COLO668 (cell line): ENCODE measurements around the gene TACC2.
A peak's percentile ranks its signal among the peaks of the same experiment; 100 is the strongest.

Source experiments
- DNase-seq: peaks from one replicate; lab custom pipeline; 2025; ENCODE audit not compliant: unreplicated experiment; lab: John Stamatoyannopoulos, UW

The TACC2 gene

GRCh38 chr10:122162671-122163173, 173.8 kb downstream of the TACC2 start:
- peak; percentile 64 for DNase-seq

GRCh38 chr10:122163174-122164022, 174.4 kb downstream of the TACC2 start:
- DNase-seq: peak; percentile 80

GRCh38 chr10:122164023-122164601, 175.1 kb downstream of the TACC2 start:
- DNase-seq: peak; percentile 85

- peak; percentile 66 for DNase-seq
Observed at GRCh38 chr10:122164815-122165483, 176.0 kb downstream of the TACC2 start.

- DNase-seq: peak; percentile 69
Observed at GRCh38 chr10:122165484-122166276, 176.7 kb downstream of the TACC2 start.

- no peak for DNase-seq
Observed at GRCh38 chr10:122168101-122168500, 179.1 kb downstream of the TACC2 start.

GRCh38 chr10:122168598-122169394, 179.8 kb downstream of the TACC2 start:
- peak; percentile 14 for DNase-seq

- no peak for DNase-seq
Observed at GRCh38 chr10:122170802-122171201, 181.8 kb downstream of the TACC2 start.

DNA sequence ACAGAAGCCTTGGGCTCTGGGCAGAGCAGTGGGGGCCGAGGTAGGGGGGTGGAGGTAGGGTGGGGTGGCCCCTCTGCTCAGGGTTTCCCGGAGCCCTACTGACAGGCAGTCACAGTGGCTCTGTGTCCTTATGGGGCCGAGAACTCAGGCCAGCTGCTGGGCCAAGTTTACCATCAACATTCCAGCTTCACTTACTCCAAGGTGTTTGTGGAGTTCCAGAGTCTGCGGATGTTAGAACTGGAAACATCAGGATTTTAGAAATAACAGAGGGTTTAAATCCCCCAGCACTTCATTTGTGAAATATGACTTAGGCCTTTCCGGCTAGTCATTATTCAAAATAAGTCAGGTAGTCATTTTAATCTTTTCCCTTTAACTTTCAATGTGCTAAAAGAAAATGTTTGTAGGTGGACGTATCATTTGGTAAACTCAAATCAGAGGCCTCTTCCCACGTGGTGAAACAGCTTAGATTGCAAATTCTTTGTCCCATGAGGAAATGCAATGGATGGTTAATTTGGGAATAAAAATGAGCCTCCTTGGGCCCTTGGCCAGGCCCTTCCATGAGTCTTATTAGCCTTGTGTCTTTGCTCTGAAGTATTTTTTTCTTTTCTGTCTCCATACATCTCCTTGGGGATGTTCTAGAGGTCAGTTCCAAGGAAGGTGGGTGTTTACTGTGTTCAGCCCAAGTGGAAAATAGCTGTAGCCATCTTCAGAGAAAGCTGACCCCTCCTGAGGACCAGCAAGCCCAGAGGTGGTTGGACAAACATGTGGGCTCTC, 182.5 kb downstream of the TACC2 start:
- DNase-seq: no peak

DNA sequence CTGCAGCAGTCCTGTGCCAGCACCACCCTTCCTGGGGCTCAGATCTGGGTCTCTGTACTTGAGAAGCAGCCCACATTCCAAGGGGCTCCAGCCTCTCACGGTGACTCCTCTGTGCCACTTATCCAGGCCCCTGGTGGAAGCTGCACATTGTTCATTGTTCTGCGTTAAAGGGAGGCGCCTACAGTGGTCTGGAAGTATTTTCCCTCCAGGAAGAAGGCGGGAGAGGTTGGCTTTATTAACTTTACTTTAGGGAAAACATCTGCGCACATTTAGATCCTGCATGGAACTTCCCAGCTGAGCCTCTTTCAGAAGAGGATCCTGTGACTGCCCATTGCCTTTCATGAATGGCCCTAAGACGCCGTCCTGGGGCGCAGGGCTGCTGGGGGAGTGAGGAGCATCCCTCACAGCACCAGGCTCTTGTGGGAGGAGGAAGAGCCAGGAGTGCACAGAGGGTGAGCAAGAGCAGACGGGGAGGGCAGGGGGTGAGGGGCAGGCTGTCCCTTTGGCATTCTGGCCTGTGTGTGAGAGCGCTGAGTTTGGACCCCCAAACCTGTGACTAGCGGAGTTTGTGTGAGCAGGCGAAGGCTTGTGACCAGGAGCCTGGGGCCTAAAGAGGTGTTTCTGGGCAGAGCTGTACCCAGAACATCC, 183.5 kb downstream of the TACC2 start:
- no peak for DNase-seq

- DNase-seq: no peak
Observed at GRCh38 chr10:122173337-122173736, 184.4 kb downstream of the TACC2 start.

- no peak for DNase-seq
Observed at GRCh38 chr10:122173766-122174435, 184.9 kb downstream of the TACC2 start.

DNA sequence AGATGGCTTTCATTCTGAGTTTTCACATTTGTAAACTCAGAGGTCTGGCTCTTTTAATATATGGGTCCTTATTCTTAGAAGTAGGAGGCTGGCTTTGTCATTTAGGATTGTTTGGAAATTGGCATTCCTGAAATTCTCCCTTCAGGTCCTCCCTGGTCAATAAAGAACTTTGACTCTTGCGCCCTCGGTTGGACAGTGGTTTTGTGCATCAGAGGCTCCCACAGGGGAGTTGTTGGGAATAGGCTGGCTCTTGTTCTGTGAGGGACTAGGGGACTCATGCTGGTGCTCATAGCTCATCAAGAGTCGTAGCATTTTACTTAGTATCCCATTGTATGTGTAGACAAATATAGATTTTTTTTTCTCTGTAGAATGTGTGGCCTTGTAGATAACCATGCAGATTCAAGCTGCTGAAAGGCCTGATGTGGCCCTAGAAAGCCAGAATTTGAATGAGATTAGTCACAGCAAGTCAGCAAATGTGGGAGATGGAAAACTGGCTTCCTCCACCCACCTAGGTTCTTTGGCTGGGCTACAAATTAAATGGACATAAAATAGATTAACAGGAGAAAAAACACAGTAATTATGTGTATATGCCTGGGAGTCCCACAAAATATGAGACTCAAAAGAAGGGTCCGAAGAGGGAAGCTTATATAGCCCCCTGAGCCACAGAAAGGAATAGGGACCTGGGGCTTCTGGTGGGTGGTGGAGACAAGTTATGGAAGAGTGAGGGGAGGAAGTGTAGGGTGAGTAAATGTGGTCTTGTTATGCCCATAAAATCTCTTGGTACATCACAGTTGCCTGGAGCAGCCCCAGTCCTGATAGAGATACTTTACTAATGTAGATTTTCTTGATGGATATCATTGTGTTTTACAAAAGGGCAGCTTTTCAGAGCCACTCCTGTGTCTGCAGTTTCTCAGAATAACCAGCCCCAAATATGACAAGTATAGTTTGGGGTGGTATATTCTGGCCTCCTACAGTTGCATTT, 187.6 kb downstream of the TACC2 start:
- no peak for DNase-seq

GRCh38 chr10:122178655-122179054, 189.7 kb downstream of the TACC2 start:
- no peak for DNase-seq

GRCh38 chr10:122181041-122181732, 192.2 kb downstream of the TACC2 start:
- DNase-seq: no peak

DNA sequence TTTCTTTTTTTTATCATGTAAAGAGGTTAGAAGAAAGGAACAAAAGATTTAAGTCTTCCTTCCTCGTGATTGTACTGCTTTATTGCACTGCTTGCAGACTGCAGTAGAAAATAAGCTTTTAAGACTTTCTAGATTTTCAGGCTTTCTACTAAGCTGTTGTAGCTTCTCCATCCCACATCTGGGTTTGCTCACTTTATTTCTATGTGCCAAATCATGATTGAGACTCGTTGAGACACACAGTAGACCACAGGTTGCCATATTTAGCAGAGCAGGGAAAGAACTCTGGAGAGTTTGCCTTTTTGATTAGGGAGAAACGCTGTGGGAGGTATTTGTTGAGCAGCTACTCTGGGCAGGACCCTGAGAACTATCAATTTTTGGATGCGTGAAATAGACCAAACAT, 192.9 kb downstream of the TACC2 start:
- no peak for DNase-seq

GRCh38 chr10:122182308-122182707, 193.3 kb downstream of the TACC2 start:
- DNase-seq: no peak
